ENCODE data around the gene NIT2.
"Not testable (repeated sequence)": the region's sequence is repeated elsewhere in the genome, so short reads cannot be mapped to it uniquely, and the experiment has no call there.

- not testable (repeated sequence) for TF ChIP-seq CTCF, EP300 (IDR thresholded peaks at IDR 0.05)
Measured at GRCh38 chr3:100351770-100352169, 17.2 kb downstream of the NIT2 start.
